Right cardiac atrium (tissue), 5 donors: ENCODE data around the gene RNF208. TPM values are rescaled to one million over a fixed set of nuclear protein-coding genes. Genes with fewer than 3 reads are reported as not detected.

ENCODE experiments used
- ATAC-seq, 2 donors: fragments of 200-7000 bp; cut with Tn5 transposase; one replicate each; pipeline versions ENCODE4 v1.8.0 to v1.9.1; 2020; ENCODE audit warnings: moderate library complexity in 2 of 2, mild to moderate bottlenecking in 1 of 2
- DNase-seq, 3 donors: peaks; one replicate each; pipeline ENCODE4 v3.0.0-alpha.2; 2020
- H3K27ac ChIP-seq: one replicate; pipeline ENCODE4 v1.5.1; 2013; ENCODE audit warnings: mild to moderate bottlenecking, low read length, control low read depth, moderate library complexity
- H3K27me3 ChIP-seq: one replicate; pipeline ENCODE4 v1.6.1; 2013; ENCODE audit not compliant: control insufficient read depth, insufficient read depth
- H3K4me1 ChIP-seq: one replicate; pipeline ENCODE4 v1.6.1; 2013; ENCODE audit warnings: low read length; ENCODE audit not compliant: control insufficient read depth, insufficient read depth
- H3K4me3 ChIP-seq: one replicate; pipeline ENCODE4 v1.5.1; 2013; ENCODE audit warnings: low read length, control low read depth
- H3K9me3 ChIP-seq: one replicate; pipeline ENCODE4 v1.6.1; 2013; ENCODE audit warnings: low read length; ENCODE audit not compliant: control insufficient read depth
- WGBS: extraction: QIAGEN DNeasy Blood & Tissue Kit; methylation state at CpG from one replicate; pipeline ENCODE4 v1.1.7; 2013; 5-methylcytosine and 5-hydroxymethylcytosine counted together
- intact Hi-C, 4 donors: fragments of 100-400 bp; cut with DNase I; formaldehyde crosslinking; loops; one replicate each; pipeline versions ENCODE4 v1.11.0 to v1.14.0; 2022 to 2023
- polyA plus RNA-seq: library from polyadenylated mRNA; stranded (reverse); fragments of 200-250 nt; gene quantifications from one replicate; pipeline ENCODE4 v1.2.3, GENCODE V29; 2013
- total RNA-seq, 4 donors: library from RNA; stranded (reverse); fragmentation: NEBNext Ultra II Directional; extraction: Animal tissue kit (Norgen Biotek cat#: 25700); gene quantifications; one replicate each; pipeline ENCODE4 v1.2.1, GENCODE V29; 2021
- donor health status: healthy with polysubstance abuse.
- donor health status: DM: no; HTN: yes; CAD: no.
- donor health status: DM: no; HTN: no; CAD: no.
- donor health status: DM: no; HTN: yes; CAD: no; lungs with severe emphysema.
- donor health status: DM: yes; HTN: yes; CAD: no.

The RNF208 gene
- total and polyA plus RNA-seq, 5 donors, result 17.7 to 36.0 (median 25.4) TPM

DNA sequence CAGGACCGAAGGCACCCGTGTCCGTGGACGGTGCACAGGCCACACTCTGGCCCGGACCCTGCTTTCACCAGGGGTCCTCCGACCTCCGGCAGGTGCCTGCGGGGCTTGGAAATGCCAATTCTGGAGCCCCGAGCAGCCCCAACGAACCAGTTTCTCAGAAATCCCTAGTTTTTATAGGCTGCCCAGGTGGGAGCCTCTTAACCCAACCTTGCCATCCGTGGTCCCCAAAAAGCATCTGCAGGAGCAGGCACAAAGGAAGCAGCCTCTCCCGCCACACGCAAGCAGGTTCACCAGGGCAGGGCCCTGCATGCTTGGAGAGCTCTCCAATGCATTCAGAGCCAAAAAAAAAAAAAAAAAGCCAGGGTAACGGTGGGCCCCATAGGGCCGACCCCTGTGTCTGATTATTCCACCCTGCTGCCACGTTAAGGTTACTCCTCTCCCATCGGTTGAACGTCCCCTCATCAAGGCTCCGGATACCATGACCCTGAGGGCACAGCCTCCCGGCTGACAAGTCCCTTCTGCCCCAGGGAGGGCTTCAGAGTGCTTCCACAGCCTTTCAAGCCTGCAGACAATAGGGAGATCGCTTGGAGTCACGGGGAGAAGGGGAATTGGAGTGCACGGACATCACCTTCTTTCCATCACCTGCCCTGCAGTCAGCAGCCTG, 20.7 kb downstream of the RNF208 start:
- intact Hi-C loops, result no loop called here
- 14% methylated on average over 23 of the region's 23 CpGs for WGBS

DNA sequence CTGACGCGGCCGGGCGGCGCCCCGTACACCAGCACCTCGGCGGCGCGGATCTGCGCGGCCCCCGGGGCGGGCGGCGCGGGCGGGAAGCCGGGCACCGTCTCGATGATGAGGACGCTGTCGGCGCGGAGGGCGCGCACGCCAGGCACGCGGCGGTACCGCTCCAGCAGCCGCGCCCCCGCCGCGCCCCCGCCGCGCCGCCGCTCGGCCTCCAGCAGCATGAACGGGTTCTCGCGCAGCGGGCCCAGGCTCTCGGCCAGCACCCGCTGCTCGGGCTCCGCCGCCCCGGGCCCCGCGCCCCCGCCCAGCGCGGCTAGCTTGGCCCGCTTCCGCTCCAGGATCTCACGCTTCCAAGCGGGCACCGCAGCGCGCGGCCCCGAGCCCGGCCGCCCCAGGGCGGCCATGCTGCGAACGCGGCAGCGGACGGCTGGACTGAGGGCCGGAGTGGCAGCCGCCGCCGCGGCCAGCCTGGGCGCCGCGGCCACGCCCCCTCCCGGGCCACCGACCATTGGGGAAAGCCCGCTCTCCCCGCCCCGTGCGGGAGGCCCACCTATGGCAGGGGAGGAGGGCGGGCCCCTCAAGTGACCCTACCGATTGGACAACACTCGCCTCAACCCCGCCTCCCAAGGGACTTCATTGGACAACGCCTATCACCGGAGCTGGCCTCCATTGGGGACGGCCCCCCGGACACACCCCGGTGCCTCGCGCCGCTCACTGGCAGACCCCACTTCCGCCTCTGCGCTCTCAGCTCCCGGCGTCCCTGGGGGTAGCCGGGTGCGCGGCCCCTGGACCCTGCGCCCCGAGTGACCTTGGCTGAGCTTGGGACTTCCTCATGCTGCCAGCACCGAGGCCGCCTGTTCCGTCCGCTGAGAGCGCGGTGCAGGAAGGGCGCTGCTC, 21.5 kb downstream of the RNF208 start, which contains the start of gene TPRN:
Gene TPRN (minus strand): TSS at position 431 of the 894 bp plus-strand sequence. CDS start 30 bp downstream, at position 401.
- intact Hi-C loops, result no loop called here
- DNase-seq (peak; percentile 100), ATAC-seq (peak; percentile 98)
- H3K4me3 ChIP-seq, result peak within 1 kb of the TSS; percentile 78
- under 1% methylated on average over 118 of the region's 118 CpGs for WGBS
- peak within 1 kb of the TSS; percentile 85 for H3K27ac ChIP-seq
- H3K4me1 ChIP-seq, result peaks cover 7% of the 10 kb centered on the region
- H3K27me3 ChIP-seq, result no peaks in the 10 kb centered on the region
- H3K9me3 ChIP-seq, result no peaks in the 10 kb centered on the region

More for the DNA sequence above, 20.7 kb downstream of the RNF208 start:
- H3K4me1 ChIP-seq, result peaks cover 10% of the 10 kb centered on the region
- peak overlapping the region; percentile 49 for H3K4me3 ChIP-seq
- DNase-seq (no peak), ATAC-seq (no peak)
- peak overlapping the region; percentile 85 for H3K27ac ChIP-seq
- no peaks in the 10 kb centered on the region for H3K9me3 ChIP-seq
- no peaks in the 10 kb centered on the region for H3K27me3 ChIP-seq

DNA sequence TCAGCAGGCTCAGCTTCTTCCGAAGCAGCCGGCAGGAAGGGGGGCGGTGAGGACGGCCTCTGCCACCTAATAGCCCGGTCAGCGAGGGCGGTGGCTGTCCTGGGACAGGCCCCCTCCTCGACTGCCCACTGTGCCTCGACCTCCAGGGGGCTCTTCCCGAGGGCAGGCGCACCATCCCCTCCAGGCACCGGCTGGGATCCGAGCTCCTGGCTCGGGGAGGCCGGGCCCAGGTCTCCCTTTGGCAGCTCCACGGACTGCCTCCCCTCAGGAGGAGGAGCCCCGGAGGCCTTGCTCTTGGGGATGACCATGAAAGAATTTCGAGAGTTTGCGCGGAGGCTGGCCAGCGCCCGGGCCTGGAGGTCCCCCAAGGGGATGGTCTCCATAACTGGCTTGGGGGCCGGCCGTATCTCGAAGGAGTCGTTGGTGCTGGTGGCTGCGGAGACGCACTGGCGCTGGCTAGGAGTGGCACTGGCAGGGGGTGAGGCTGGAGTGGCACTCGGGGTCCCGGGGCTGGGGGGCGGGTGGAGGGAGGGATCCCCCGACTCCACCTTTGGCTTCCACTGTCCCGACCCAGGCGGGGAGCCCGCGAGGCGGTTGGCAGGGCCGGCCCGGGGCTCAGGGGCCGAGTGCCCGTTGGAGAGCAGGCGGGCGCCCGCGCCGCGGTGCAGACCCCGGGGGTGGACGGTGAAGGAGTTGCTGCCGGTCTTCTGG, 22.5 kb downstream of the RNF208 start:
- Histone ChIP-seq H3K4me3 (peak overlapping the region; percentile 78), H3K27ac (no peak overlapping the region), H3K27me3 (no peaks in the 10 kb centered on the region), H3K9me3 (no peaks in the 10 kb centered on the region), H3K4me1 (peaks cover 5% of the 10 kb centered on the region)
- WGBS, result 8% methylated on average over 51 of the region's 51 CpGs
- intact Hi-C loops, result no loop called here
- DNase-seq (peak in 1 of 3 donors; percentile 79), ATAC-seq (no peak)

DNA sequence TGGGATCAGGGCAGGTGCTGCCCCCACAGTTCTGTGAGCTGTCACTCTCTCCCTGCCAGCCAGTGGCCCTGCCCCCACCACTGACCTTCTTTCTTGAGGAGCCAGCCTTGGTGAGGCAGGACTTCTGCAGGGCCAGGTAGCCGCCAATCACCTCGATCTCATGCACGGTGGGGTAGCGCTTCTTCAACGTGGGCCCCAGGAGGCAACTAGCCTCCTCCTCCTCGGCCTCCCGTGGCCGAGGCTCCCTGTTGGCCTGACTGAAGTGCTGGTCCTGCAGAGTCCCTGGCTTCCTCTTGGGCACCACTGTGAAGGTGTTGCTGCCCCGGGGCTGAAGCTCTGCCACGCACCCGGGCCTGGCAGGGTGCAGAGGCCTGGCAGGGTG, 23.1 kb downstream of the RNF208 start:
- intact Hi-C loops, result no loop called here
- ATAC-seq, result no peak
- WGBS, result 73% methylated on average over 11 of the region's 11 CpGs
- no peak for DNase-seq
- Histone ChIP-seq H3K4me3 (no peak overlapping the region), H3K27me3 (no peaks in the 10 kb centered on the region), H3K4me1 (no peaks in the 10 kb centered on the region), H3K9me3 (no peaks in the 10 kb centered on the region), H3K27ac (no peak overlapping the region)

DNA sequence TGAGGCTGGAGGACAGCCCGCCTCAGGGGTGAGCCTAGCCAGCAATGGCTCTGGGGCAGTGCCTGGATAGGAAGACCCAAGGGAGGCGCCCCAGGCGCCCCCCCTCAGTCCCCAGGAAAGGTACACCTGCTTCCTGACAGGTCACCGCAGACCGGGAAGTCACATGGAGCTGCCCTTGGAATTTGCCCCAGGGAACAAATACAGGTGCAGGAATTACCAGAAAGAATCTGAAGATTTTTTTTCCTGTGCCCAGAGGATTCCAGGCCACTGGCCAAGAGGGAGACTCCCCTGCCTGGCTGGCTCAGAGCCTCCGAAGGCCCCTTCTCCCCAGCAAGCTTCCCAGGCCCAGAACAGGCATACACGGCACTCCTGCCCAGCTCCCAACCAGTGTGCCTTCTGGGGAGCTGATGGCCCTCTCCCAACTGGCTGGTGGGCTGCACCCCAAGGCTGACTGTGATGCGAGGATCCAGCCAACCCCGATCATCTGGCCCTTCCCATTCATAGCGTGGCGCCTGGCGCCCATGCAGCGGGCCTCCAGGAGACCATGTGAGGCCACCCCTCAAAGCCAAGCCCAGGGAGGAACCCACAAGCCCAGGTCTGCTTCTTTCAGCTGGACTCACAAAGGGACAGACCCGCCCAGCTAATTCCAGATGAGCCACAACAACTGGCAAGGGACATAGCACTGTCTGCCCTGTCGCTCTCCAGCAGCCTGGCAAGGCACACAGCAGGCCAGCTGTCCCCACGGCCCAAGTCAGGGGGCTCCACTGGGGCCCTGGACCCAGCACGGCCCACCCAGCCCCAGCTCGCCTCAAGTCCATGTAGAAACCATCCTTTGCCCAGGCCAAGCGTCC, 23.8 kb downstream of the RNF208 start:
- no peak for DNase-seq
- Histone ChIP-seq H3K27ac (no peak overlapping the region), H3K27me3 (no peaks in the 10 kb centered on the region), H3K4me1 (no peaks in the 10 kb centered on the region), H3K9me3 (no peaks in the 10 kb centered on the region), H3K4me3 (no peak overlapping the region)
- intact Hi-C loops, result no loop called here
- ATAC-seq, result no peak
- WGBS, result 85% methylated on average over 19 of the region's 19 CpGs

DNA sequence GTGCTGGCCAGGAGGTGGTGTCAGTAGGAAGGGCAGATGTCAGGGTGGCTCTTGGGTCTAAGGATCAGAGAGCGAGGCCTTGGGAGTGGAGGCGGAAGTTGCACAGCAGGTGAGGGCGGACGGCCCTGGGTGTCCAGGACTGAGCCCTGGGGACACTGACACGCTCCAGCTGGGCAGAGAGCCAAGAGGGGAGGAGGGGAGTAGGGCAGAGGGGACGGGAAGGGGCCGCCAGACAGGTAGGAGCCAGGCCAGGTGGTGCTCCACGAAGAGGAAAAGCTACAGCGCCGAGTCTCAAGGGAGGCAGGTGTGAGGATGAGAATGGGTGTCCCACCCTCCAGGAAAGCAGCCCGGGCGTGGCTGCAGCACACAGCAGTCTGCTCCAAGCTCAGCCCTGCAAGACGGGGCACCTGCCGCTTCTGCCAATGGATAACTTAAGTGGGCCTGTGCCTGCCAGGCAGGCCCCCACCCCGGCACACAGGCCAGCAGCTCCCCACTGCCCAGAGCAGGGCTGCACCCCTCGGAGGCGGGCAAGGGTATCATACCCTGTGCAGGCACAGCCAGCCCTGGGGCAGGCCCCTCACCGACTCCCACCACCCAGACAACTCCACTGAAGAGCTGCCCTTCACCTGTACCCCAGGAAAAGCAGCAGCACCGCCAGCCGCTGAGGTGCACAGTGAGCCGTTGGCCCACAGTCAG, 26.4 kb downstream of the RNF208 start:
- Histone ChIP-seq H3K4me3 (no peak overlapping the region), H3K27me3 (no peaks in the 10 kb centered on the region), H3K27ac (no peak overlapping the region), H3K4me1 (no peaks in the 10 kb centered on the region), H3K9me3 (no peaks in the 10 kb centered on the region)
- intact Hi-C loops, result no loop called here
- ATAC-seq (no peak), DNase-seq (no peak)
- WGBS, result 82% methylated on average over 21 of the region's 21 CpGs

DNA sequence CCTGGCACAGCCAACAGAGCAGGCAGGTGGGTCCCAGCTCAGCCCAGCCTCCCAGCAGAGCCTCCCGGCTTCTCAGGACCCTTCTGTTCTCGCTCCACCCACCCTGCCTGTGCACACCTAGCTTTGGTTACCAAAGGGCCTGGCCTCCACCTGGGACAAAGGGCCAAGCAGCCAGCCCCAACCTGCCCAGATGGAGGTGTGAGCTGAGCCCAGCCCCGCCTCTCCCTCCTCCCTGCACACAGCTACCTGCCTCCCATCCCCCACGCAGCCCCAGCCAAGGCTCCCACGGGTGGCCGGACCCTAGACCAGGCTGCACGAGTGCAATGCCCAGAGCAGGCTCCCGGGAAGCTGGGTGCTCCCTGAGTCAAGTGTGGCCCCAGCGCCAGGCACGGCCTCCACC, 27.1 kb downstream of the RNF208 start:
- intact Hi-C loops, result no loop called here
- Histone ChIP-seq H3K9me3 (no peaks in the 10 kb centered on the region), H3K27me3 (no peaks in the 10 kb centered on the region), H3K4me1 (no peaks in the 10 kb centered on the region), H3K27ac (no peak overlapping the region), H3K4me3 (no peak overlapping the region)
- ATAC-seq (no peak), DNase-seq (no peak)
- 86% methylated on average over 10 of the region's 10 CpGs for WGBS

DNA sequence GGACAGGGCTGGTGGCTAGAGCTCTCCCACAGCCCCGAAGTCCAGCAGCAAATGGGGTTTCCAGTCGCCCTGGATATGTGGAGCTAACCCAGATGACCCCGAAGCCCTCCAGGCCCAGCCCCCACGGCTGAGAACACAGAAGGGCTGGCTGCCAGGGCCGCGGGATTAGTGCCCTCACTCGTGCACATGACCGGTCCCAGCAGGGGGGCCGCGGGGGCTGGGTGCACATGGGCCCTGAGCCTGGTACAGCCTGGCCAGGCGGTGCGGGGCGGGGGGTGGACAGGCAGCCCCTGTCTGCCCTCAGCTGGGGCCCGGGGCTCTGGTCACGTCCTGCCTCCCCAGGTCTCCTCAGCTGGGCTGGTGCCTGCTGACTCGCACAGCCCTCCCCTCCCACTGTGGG, 27.7 kb downstream of the RNF208 start:
- 68% methylated on average over 16 of the region's 16 CpGs for WGBS
- ATAC-seq (no peak), DNase-seq (no peak)
- Histone ChIP-seq H3K27ac (no peak overlapping the region), H3K4me1 (peaks cover 4% of the 10 kb centered on the region), H3K4me3 (no peak overlapping the region), H3K9me3 (no peaks in the 10 kb centered on the region), H3K27me3 (no peaks in the 10 kb centered on the region)
- intact Hi-C loops, result no loop called here

DNA sequence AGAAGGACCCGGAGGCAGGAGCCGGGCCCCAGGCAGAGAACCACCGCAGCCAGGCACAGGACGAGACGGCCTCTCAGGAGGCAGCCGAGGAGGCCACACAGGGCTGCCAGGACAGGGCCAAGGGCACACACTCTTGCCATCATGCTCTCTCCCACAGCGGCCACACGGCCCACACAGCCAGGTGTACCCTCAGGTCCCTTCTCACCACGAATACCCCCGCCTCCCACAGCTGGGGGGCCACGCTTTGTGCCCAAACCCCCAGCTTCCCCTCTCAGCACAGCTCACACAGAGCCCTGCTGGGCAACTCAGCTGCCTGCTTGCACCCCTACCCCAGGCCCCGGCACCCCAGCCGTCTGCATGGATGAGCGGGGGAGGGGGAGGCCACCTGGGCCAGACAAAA, 28.3 kb downstream of the RNF208 start:
- H3K4me1 ChIP-seq, result peaks cover 4% of the 10 kb centered on the region

DNA sequence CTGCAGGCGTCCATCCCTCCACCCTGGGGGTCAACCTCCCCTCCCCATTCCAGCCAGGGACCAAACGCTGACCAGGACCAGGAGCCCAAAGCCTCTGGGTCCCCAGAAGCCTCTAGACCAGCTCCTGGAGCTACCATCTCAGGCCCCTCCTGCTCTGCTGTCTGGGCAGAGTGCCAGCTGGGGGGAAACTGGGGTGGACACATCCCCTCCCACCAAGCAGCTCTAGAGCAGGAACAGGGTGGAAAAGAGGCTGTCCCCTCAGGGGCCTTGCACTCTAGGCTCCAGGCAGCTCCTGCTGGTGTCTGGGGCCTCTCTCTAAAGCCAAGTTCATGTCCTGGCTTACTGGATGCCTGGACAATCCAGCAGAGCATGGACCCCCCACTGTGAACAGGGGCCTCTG, 29.2 kb downstream of the RNF208 start:
- H3K27ac ChIP-seq, result no peak overlapping the region
- 81% methylated on average over 2 of the region's 2 CpGs for WGBS
- no peaks in the 10 kb centered on the region for H3K9me3 ChIP-seq
- no peak for DNase-seq
- H3K27me3 ChIP-seq, result no peaks in the 10 kb centered on the region
- H3K4me3 ChIP-seq, result no peak overlapping the region
- no peak for ATAC-seq
- H3K4me1 ChIP-seq, result peaks cover 4% of the 10 kb centered on the region
- intact Hi-C loops, result no loop called here

More for the DNA sequence above, 28.3 kb downstream of the RNF208 start:
- H3K9me3 ChIP-seq, result no peaks in the 10 kb centered on the region
- no peak for ATAC-seq
- no peak overlapping the region for H3K27ac ChIP-seq
- no peak overlapping the region for H3K4me3 ChIP-seq
- 90% methylated on average over 14 of the region's 14 CpGs for WGBS
- intact Hi-C loops, result no loop called here
- no peaks in the 10 kb centered on the region for H3K27me3 ChIP-seq
- no peak for DNase-seq
